Measurements from ENCODE around the gene ACSF2.

The ACSF2 gene

GRCh38 chr17:50440838-50441829, 15.1 kb downstream of the ACSF2 start:
- DNase-seq (ENCODE audit: low read depth) = no peak

GRCh38 chr17:50443505-50443974, 17.5 kb downstream of the ACSF2 start:
- DNase-seq (ENCODE audit: low read depth) = no peak

- no peak for DNase-seq (ENCODE audit: low read depth)
Measured at GRCh38 chr17:50444841-50445715, 19.1 kb downstream of the ACSF2 start.

- DNase-seq (ENCODE audit: low read depth) = no peak
Measured at GRCh38 chr17:50445730-50446325, 19.8 kb downstream of the ACSF2 start.

GRCh38 chr17:50447870-50448595, 22.0 kb downstream of the ACSF2 start:
- DNase-seq (ENCODE audit: low read depth) = no peak

- no peak for DNase-seq (ENCODE audit: low read depth)
Measured at GRCh38 chr17:50448643-50449042, 22.6 kb downstream of the ACSF2 start.

GRCh38 chr17:50451943-50452629, 26.1 kb downstream of the ACSF2 start:
- DNase-seq (ENCODE audit: low read depth) = no peak

DNA sequence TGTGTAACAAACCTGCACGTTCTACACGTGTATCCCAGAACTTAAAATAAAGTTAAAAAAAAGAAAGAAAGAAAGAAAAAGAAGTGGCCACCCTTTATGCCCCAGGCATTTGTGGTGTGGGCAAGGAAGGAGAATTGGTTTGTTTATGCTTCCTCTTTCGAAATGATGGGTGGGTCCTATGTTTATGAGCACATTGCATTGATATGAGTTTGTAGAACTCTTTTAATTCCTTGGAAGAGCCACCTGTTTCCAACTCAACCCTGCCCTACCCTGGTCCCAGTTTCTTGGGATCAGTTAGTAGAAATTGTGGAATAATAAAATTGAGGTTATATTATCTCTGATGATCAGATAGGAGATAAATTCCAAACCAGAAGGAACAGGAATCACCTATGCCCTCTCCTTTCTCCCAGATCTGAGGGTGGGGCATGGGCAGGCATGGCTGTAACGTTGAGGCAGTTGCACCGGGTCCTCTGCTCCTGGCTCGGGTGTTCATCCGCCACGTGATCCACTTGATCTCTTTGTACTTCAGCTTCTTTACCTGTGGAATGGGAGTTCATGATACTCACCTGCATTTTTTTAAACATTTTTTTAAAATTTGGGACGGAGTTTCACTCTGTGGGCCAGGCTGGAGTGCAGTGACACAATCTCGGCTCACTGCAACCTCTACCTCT, 26.7 kb downstream of the ACSF2 start:
- no peak for DNase-seq (ENCODE audit: low read depth)

DNA sequence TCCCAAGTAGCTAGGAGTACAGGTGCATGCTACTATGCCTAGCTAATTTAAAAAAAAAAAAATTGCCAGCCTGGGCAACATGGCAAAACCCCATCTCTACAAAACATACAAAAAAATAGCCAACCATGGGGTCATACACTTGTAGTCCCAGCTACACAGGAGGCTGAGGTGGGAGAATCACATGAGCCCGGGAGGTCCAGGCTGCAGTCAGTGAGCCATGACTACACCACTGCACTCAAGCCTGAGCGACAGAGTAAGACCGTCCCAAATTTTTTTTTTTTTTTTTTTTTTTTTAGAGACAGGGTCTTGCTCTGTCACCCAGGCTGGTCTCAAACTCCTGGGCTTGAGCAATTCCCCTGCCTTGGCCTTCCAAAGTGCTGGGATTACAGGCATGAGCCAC, 27.9 kb downstream of the ACSF2 start:
- no peak for DNase-seq (ENCODE audit: low read depth)

DNA sequence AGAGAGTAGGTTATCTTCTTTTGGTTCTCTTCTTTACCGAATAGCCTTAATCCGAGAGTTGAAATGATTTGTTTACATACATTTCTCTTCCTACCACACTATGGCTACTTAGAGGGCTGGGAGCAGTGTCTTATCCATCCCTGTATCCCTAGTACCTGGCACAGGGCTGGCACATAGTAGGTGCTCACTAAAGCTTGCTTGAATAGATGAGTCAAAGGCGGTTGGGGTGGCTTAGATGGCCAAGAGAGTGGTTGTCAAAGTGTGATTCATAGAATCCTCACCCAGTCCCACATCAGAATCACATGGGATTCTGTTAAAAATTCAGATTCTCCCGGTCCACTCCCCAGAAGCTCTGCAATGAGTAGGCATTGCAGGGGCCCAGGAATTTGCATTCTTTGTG, 31.6 kb downstream of the ACSF2 start:
- no peak for DNase-seq (ENCODE audit: low read depth)

DNA sequence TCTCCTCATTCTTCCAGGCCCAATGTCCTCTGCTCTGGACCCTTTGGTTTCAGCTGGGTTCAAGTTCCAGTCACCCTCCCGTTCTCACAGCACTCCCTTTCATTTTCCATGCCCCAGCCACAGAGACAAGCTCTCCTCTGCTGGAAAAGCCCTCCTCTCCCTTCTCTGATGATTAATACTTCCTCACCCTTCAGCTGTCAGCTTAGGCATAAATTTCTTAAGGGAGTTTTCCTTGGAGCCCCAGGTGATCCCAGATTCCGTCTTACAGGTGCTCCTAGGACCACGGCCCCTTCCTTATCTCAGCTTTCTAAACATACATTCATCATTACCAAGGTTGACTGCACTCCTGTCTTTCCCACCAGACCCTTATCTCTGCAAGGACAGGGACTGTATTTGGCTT, 32.3 kb downstream of the ACSF2 start:
- no peak for DNase-seq (ENCODE audit: low read depth)

DNA sequence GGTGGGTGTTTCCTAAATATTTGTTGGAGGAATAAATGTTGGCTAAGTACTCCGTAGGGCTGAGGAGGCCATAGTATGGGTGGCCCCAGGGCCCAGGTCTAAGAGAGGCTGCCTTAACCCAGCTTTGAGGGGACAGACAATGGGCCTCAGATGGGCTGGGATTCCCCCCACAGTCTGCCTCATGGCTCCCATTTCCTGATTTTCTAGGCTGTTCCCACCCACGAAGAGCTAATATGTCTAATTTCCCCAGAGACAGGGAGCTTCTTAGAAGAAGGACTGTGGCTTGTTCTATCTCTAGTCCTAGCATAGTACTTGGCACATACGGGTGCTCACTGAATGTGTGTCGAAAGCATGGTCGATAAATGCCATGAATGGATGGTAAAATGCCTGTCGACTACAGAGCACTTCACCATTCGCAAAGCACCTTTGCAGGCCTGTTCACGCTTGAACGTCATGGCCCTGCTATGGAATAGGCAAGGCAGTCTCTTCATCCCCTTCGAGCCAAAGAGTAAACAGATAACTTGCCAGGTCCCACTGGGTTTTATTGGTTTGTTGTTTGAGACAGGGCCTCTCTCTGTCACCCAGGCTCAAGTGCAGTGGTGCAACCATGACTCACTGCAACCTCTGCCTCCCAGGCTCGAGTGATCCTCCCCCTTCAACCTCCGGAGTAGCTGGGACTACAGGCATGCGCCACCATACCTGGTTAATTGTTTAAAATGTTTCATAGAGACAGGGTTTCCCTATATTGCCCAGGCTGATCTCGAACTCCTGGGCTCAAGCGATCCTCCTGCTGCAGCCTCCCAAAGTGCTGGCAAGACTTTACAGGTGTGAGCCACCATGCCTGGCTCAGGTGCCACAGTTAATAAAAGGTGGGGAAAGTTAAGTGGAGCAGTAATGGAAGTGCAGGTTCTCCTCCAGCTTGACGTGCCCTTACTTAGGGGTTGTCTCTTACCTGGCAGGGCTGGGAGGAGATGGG, 33.0 kb downstream of the ACSF2 start:
- DNase-seq (ENCODE audit: low read depth) = no peak

GRCh38 chr17:50459756-50460155, 33.7 kb downstream of the ACSF2 start:
- DNase-seq (ENCODE audit: low read depth) = no peak

DNA sequence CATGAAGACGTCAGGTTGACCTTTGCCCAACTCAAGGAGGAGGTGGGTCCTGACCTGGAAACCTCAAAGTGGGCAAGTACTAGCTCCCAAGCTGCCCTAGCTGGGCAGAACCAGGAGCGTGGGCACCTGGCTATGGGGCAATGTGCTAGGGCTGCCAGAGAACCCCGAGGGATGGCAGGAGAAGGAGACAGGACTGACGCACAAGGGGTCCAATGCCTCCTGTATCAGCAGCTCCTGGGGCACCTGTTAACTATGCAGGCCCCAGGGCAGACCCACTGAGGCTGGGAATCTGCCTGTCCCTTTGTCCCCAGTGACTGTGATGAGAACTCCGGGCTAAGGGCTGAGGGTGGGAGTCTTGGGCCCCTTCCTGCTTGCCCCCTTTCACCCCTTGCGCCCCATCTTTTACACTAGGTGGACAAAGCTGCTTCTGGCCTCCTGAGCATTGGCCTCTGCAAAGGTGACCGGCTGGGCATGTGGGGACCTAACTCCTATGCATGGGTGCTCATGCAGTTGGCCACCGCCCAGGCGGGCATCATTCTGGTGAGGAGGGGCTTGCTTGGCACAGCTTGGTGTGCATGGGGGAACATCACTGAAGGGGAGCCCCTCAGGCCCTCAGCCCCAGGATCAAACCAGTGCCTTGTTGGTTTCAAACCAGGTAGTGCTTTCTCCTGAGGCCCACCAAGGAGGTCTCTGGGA, 35.0 kb downstream of the ACSF2 start:
- no peak for DNase-seq (ENCODE audit: low read depth)

GRCh38 chr17:50461550-50462132, 35.6 kb downstream of the ACSF2 start:
- no peak for DNase-seq (ENCODE audit: low read depth)

GRCh38 chr17:50462446-50462845, 36.4 kb downstream of the ACSF2 start:
- no peak for DNase-seq (ENCODE audit: low read depth)

DNA sequence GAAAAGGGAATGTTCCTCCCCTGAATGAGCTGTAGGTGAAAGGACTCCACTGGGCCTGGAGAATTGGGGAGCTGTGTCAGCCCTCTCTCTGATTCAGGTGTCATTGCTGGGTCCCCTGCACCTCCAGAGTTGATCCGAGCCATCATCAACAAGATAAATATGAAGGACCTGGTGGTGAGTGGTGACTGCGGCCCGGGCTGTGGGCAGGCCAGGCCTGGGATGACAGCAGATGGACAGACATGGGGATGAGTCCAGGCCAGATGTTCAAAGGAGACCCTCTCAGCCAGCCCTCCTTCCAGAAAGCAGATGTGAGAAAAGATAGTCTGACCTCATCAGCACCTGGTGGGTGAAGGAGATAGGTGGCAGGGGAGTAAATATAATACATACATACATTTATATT, 38.1 kb downstream of the ACSF2 start:
- no peak for DNase-seq (ENCODE audit: low read depth)

- DNase-seq (ENCODE audit: low read depth) = no peak
Measured at GRCh38 chr17:50464736-50465135, 38.7 kb downstream of the ACSF2 start.

All from activated T-helper 1 cell treated with Interleukin-2 at 50 U/mL for 16 hours (primary cell).